ENCODE results near the gene CST4.
"Not testable (repeated sequence)": the region's sequence is repeated elsewhere in the genome, so short reads cannot be mapped to it uniquely, and the experiment has no call there.

Gene CST4

DNA sequence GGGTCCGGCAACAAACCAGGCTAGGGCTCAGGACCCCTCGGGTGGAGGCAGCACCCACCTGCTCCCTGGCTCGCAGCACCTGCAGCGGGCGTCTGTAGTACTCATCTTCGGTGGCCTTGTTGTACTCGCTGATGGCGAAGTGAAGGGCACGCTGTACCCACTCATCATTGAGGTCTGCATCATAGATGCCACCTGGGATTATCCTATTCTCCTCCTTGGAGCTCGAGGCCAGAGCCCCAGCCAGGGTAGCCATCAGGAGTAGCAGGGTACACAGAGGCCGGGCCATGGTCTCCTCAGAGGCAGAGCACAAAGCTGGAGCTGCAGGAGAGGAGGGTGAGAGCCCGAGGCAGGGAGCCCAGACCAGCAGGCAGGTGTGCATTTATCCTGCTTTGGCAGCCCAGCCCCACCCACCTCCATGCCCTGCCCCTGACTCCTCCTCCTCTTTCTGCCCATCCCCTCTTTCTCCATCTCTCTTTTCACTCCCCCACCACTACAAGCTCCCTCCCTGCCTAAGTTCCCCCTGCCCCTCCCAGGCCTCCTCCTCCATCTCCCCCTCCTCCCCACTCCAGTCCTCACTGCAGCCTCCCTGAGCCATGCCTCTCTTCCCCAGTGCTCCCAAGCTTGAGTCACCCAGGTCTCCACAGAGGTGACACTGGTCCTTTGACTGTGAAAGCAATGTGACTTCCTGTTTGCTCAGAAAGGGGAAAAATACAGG is at the start of gene CST4:
CST4 (minus strand) TSS at position 355 of the 715 bp plus-strand sequence; CDS start at position 286, 69 bp downstream.
- not testable (repeated sequence) for DNase-seq

DNA sequence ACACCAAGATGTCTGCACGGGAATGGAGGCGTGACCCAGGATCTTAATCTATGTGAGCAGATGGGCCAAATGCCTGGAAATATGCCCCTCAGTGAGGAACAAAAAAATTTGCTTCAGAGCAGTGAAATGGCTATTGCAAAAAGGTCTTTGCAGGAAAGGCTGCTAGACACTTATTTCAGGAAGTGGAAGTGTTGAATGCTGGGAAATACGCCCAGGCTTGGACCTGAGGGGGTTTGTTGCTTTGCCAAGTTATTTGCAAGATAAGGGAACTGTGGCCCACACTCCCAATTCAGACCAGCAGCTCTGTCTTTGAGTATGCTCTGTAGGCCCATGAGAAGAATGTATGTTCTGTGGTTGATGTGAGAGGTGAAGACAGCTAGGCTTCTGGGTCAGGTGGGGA is 46.6 kb upstream of the CST4 start:
- not testable (repeated sequence) for DNase-seq

- DNase-seq = not testable (repeated sequence)
These were observed 46.1 kb upstream of the CST4 start for GRCh38 chr20:23734949-23735348.

- not testable (repeated sequence) for DNase-seq
These were observed 45.6 kb upstream of the CST4 start for GRCh38 chr20:23734440-23734839.

DNA sequence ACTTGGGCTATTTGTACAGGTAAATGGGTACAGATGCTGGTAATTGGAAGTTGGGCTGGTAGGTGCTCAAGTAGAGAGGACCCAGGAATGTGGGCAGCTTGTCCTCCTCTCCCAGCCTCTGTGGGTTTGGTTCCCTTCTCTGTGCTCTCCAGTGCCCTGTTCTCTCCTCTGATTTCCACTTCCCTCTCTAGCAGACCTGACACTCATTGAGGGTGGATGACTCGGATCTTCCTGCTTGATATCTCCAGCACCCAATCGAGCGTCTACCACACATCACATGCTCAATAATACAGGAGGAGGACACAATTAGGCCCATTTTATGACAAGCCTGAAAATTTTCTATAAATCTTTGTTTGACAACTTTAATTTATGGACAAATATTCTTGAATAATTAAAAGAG is 38.2 kb upstream of the CST4 start:
- DNase-seq = no peak

DNA sequence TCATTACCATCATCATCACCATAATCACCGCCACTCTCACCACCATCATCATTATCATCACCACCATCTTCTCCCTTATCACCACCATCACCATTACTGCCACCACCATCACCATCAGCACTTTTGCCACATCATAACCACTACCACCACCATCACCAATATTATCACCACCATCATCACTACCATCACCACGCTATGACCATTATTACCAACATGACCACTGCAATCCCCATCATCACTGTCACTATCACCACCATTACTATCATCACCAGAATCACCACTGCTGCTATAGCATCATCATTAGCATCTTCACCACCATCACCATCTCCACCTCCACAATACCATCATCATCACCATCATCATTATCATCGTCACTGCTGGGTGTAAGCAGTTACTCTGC is 36.3 kb upstream of the CST4 start:
- no peak for DNase-seq

DNA sequence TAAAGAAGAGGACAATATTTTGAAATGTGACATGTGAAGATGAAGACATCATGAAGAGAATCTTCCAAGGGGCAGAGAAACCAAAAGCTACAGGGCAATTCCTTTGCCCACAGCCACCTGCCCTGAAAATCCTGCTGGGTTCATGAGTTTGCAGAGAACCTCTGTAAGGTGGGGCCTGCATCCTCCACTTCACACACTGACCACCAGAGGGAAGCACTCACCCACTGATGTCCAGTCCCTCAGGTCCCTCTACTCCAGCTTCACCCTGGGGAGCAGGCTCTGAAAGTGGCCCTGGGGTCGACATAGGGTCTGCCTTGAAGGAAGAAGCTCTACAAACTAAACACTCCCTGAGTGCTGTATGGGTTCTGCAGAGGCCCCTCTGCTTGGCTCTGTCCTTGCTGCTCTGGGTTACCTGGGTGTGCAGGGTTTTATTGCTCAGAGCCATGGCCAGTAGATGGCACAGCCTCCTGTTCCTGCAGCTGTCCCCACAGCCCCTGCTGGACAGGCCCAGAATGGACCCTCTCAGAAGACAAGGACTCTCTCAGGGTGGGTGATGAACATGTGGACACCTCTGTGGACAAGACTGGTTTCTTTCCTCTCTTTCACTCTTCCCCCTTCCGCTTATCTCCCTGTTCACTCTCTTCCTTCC is 34.9 kb upstream of the CST4 start:
- DNase-seq = not testable (repeated sequence)

DNA sequence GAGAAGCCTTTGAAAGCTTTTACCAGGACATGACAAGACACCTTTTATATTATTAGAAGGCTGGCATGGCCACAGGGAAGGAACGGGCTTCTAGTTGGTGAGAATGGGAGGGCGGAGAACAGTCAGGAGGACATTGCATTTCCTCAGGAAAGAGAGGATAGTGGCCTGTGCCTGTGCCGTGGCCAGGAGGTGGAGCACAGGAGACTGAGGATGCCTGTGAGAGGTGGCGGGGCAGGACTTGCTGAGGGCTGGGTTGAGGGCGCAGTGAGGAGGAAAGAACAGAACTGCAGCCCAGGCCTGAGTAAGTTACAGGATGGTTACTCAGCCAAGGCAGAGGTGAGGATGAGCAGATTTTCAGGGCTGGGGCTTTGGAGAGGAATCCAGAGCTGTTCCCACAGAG is 34.0 kb upstream of the CST4 start:
- not testable (repeated sequence) for DNase-seq

DNA sequence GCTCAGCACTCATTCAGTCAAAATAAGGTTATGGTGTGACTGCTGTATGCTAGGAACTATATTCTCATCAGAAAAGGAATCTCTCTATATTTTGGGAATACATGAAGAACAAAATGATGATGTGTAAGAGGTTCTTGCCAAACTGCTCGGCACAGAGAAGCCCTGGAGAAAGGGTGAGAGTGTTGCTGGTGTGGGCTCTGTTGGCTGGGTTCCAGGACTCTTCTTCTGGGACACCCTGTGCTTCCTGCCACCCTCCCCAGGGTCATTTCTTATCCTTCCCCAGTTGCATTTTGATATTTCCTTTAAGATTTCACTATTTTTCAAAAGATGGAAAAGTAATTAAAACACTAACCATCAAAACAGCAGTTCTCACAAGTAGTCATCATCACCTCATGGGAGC is 33.1 kb upstream of the CST4 start:
- DNase-seq = no peak

DNA sequence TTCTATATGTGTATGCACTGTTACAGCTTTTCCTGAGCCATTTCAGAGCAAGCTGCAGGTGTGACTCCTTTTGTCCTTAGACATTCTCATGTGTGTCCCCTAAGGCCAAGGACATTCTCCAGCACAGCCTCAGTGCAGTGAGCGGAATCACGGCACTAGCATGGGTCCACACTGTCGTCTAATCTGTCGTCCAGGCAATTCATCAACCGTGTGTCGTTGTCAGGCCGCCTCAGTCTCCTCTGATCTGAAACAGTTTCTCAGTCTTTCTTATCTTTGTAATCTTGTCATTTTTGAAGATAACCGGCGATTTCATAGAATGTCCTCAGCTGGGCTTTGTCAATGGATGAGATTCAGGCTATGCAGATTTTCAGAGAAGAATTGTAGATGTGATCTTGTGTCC is 30.5 kb upstream of the CST4 start:
- DNase-seq = not testable (repeated sequence)

- not testable (repeated sequence) for DNase-seq
These were observed 22.9 kb upstream of the CST4 start for GRCh38 chr20:23711778-23712177.

DNA sequence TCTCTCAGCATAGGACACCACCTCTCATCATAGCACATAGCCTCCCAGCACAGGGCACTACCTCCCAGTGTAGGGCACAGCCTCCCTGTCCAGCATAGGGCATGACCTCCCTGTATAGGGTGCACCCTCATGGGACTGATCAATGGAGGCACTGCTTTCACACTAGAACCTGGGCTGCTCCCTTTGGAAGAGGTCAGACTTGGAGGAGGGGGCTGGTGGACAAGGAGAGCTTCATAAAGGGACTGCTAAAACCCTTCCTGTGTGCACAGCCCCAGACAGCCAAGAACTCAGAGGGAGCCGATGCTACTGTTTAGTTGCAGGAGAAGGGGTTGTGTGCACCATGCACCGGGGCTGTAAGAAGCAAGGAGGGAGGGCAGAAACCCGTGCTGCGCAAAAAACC is 21.9 kb upstream of the CST4 start:
- no peak for DNase-seq

DNA sequence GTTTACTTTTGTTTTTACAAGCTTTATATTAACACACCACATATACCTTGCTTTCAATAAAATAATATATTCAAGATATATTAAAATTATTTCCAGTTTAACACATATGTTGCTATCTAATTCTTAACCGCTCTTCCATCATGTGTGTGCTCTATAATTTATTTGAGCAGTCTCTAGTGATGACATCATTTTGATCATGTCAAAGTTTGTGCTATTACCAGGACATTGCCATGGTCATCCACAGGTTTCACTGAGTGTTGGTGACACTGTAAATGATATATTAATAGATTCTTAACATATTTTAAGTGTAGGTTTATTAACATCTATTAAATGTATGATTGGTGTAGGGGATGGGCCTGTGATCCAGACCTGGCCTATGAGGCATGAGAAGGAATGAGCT is 17.1 kb upstream of the CST4 start:
- DNase-seq = no peak

GRCh38 chr20:23702021-23702420 is 13.2 kb upstream of the CST4 start:
- no peak for DNase-seq

- DNase-seq = no peak
These were observed 12.1 kb upstream of the CST4 start for GRCh38 chr20:23700931-23701330.

GRCh38 chr20:23697947-23698346 is 9.1 kb upstream of the CST4 start:
- DNase-seq = no peak

- DNase-seq = not testable (repeated sequence)
These were observed 6.2 kb upstream of the CST4 start for GRCh38 chr20:23695068-23695395.

DNA sequence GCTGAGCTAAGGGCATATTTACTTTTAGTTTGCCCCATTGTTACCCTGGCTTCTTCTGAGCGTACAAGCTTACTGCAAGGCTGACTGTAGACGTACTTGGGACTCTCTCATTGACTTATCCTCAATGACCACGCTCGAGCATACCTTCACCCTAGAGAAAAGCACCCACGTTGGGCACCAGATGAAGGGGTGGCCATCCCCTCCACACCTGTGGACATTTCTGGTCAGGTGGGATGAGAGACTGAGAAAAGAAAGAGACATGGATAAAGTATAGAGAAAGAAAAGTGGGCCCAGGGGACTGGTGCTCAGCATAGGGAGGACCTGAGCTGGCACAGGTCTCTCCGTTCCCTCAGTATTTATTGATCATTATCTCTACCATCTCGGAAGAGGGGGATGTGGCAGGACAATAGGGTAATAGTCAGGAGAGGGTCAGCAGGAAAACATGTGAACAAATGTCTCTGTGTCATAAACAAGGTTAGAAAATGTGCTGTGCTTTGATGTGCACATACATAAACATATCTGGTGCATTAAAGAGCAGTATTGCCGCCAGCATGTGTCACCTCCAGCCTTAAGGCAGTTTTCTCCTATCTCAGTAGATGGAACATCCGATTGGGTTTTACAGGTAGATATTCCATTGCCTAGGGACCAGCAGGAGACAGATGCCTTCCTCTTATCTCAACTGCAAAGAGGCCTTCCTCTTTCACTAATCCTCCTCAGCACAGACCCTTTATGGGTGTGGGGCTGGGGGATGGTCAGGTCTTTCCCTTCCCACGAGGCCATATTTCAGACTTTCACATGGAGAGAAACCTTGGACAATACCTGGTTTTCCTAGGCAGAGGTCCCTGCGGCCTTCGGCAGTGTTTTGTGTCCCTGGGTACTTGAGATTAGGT is 5.6 kb upstream of the CST4 start:
- DNase-seq = not testable (repeated sequence)

- not testable (repeated sequence) for DNase-seq
These were observed 4.1 kb upstream of the CST4 start for GRCh38 chr20:23692725-23693619.

DNA sequence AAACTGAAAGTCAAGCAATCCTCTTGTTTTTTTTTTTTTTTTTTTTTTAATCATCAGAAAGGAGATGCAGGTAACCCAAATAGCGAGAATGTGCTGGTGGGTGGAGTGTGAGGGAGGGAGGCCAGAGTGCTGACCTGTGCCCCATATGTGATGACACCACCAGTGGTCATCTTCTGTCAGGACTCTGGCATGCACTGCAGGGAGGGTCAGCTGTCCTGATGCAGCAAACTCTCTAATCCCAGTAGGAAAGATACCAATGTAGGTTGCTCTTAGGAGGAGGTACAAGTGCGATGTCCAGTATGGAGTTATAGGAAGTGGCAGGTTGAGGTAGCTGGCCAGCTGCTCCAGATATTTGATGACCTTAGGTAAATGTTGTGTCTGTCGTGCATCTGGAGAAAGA is 2.8 kb upstream of the CST4 start:
- no peak for DNase-seq

- no peak for DNase-seq
These were observed 1.7 kb upstream of the CST4 start for GRCh38 chr20:23690581-23690980.

- no peak for DNase-seq
These were observed 507 bp upstream of the CST4 start for GRCh38 chr20:23689399-23689690.

DNA sequence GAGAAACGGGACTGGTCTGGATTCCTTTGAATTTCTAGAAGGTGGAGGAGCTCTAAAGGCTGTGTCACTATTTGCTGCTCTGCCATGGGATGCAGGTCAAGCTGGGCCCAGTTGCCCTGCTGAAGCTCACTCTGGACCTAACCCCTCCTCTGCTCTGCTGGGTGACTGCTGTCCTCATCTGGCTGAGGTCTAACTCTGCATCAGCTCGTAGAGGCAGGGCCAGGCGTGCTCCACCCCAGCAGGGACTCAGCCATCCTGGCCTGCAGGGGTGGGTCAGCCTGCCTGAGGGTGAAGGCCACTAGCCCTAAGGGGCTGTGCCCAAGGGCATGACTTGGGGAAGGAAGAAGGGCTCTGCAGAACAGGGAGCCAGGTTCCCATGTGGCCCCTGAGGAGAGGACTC is 852 bp downstream of the CST4 start:
- DNase-seq = no peak
